ENCODE results near the gene NWD2. TPM values are rescaled to one million over a fixed set of nuclear protein-coding genes. Genes with fewer than 3 reads are reported as not detected.
A peak's percentile ranks its signal among the peaks of the same experiment; 100 is the strongest.

NWD2 gene
- total RNA-seq, 1 donor from 2014 or later, result 0.49 TPM

- Histone ChIP-seq H3K4me3 (no peak overlapping the region), H3K27ac (no peak overlapping the region), H3K27me3 (no peaks in the 10 kb centered on the region), H3K9me3 (no peaks in the 10 kb centered on the region), H3K4me1 (no peaks in the 10 kb centered on the region), H3K36me3 (no peaks in the 10 kb centered on the region)
- no peak for TF ChIP-seq CTCF (IDR thresholded peaks at IDR 0.05)
- TF ChIP-seq POLR2AphosphoS5 (IDR thresholded peaks at IDR 0.05; ENCODE audit: insufficient read depth in 1 of 2, low read depth in 1 of 2), result no peak
- TF ChIP-seq POLR2A (IDR thresholded peaks at IDR 0.05), result no peak
- DNase-seq (ENCODE audit: extremely low spot score in 2 of 2), result no peak
- intact Hi-C loops (cut with DNase I), result no loop called here
Measured at GRCh38 chr4:37431417-37431743, 186.8 kb downstream of the NWD2 start.

GRCh38 chr4:37434469-37434868 is 189.9 kb downstream of the NWD2 start:
- no peak overlapping the region for H3K4me3 ChIP-seq
- DNase-seq (ENCODE audit: extremely low spot score in 2 of 2), result no peak
- no peaks in the 10 kb centered on the region for H3K9me3 ChIP-seq
- no peak overlapping the region for H3K27ac ChIP-seq
- intact Hi-C loops (cut with DNase I), result no loop called here
- TF ChIP-seq CTCF (IDR thresholded peaks at IDR 0.05) (no peak), POLR2AphosphoS5 (IDR thresholded peaks at IDR 0.05; ENCODE audit: insufficient read depth in 1 of 2, low read depth in 1 of 2) (no peak), POLR2A (IDR thresholded peaks at IDR 0.05) (no peak)
- peaks cover 3% of the 10 kb centered on the region for H3K4me1 ChIP-seq
- H3K27me3 ChIP-seq, result no peaks in the 10 kb centered on the region
- no peaks in the 10 kb centered on the region for H3K36me3 ChIP-seq

GRCh38 chr4:37436546-37436945 is 192.0 kb downstream of the NWD2 start:
- intact Hi-C loops (cut with DNase I), result no loop called here
- DNase-seq (ENCODE audit: extremely low spot score in 2 of 2), result no peak
- TF ChIP-seq POLR2AphosphoS5 (IDR thresholded peaks at IDR 0.05; ENCODE audit: insufficient read depth in 1 of 2, low read depth in 1 of 2), result no peak

GRCh38 chr4:37437163-37437562 is 192.6 kb downstream of the NWD2 start:
- Histone ChIP-seq H3K9me3 (no peaks in the 10 kb centered on the region), H3K4me3 (no peak overlapping the region), H3K36me3 (no peaks in the 10 kb centered on the region), H3K27ac (no peak overlapping the region), H3K4me1 (peaks cover 13% of the 10 kb centered on the region), H3K27me3 (no peaks in the 10 kb centered on the region)
- TF ChIP-seq POLR2A (IDR thresholded peaks at IDR 0.05), result no peak
- TF ChIP-seq POLR2AphosphoS5 (IDR thresholded peaks at IDR 0.05; ENCODE audit: insufficient read depth in 1 of 2, low read depth in 1 of 2), result no peak
- TF ChIP-seq CTCF (IDR thresholded peaks at IDR 0.05), result no peak
- no peak for DNase-seq (ENCODE audit: extremely low spot score in 2 of 2)
- intact Hi-C loops (cut with DNase I), result no loop called here

More at GRCh38 chr4:37436546-37436945, 192.0 kb downstream of the NWD2 start:
- Histone ChIP-seq H3K4me1 (peaks cover 13% of the 10 kb centered on the region), H3K36me3 (no peaks in the 10 kb centered on the region), H3K27ac (no peak overlapping the region), H3K4me3 (no peak overlapping the region), H3K9me3 (no peaks in the 10 kb centered on the region), H3K27me3 (no peaks in the 10 kb centered on the region)

- no peaks in the 10 kb centered on the region for H3K9me3 ChIP-seq
- H3K36me3 ChIP-seq, result no peaks in the 10 kb centered on the region
- TF ChIP-seq CTCF (IDR thresholded peaks at IDR 0.05) (no peak), POLR2AphosphoS5 (IDR thresholded peaks at IDR 0.05; ENCODE audit: insufficient read depth in 1 of 2, low read depth in 1 of 2) (peak in 1 of 2 donors; percentile 42)
- H3K4me3 ChIP-seq, result no peak overlapping the region
- intact Hi-C loops (cut with DNase I), result no loop called here
- H3K4me1 ChIP-seq, result peaks cover 13% of the 10 kb centered on the region
- H3K27ac ChIP-seq, result no peak overlapping the region
- H3K27me3 ChIP-seq, result no peaks in the 10 kb centered on the region
- DNase-seq (ENCODE audit: extremely low spot score in 2 of 2), result no peak
Measured at GRCh38 chr4:37438564-37439279, 194.2 kb downstream of the NWD2 start.

All from vagina (tissue), 2 donors.